OCI-M2 (cell line): ENCODE results near the gene CPEB3.
"Not testable (repeated sequence)": the region's sequence is repeated elsewhere in the genome, so short reads cannot be mapped to it uniquely, and the experiment has no call there.

Source experiments
- DNase-seq: peaks from one replicate; lab custom pipeline; 2025; ENCODE audit not compliant: unreplicated experiment; lab: John Stamatoyannopoulos, UW

CPEB3 gene

GRCh38 chr10:92216608-92217007 lies 74.3 kb downstream of the CPEB3 start:
- DNase-seq = not testable (repeated sequence)

DNA sequence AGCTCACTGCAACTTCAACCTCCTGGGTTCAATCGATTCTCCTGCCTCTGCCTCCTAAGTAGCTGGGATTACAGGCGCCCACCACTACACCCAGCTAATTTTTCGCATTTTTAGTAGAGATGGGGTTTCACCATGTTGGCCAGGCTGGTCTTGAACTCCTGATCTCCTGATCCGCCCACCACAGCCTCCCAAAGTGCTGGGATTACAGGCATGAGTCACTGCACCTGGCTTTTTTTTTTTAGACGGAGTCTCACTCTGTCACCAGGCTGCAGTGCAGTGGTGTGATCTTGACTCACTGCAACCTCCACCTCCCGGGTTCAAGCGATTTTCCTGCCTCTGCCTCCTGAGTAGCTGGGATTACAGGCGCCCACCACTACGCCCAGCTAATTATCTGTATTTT lies 75.7 kb downstream of the CPEB3 start:
- not testable (repeated sequence) for DNase-seq

- DNase-seq = no peak
Measured at GRCh38 chr10:92213049-92213448, 77.8 kb downstream of the CPEB3 start.

GRCh38 chr10:92208736-92209135 lies 82.1 kb downstream of the CPEB3 start:
- DNase-seq = no peak

- no peak for DNase-seq
Measured at GRCh38 chr10:92208157-92208720, 82.6 kb downstream of the CPEB3 start.

- DNase-seq = no peak
Measured at GRCh38 chr10:92207061-92207460, 83.8 kb downstream of the CPEB3 start.

DNA sequence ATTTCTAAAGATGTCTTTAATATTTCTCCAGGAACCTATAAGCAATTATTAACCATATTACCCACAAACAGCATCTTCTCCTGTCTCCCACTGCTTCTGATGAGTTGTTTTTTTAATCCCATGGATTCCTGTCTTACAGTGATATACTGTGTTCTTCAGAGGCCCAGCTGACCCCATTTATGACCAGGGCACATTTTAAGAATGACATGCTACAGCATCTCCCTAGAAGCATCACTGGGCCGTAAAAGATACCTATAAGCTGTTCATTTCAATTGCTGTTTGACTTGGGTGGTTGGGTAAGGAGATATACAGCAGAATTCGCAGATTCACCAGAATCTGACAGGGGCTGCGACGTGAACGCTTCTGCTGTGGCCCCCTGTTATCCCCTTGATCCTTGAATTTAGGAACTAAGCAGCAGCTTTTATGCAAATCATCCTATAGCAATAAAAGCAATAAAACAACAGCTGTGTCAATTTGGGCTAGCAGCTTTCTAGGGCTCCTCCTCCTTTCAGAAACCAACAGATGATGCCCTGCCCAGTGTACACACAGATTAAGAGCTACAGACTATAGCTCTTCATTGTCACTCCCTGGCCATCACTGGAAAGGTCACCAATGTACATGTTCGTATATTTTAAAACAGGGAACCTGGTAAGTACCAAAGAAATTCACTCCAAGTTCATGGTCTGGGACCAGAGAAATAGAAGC lies 86.8 kb downstream of the CPEB3 start:
- DNase-seq = no peak

DNA sequence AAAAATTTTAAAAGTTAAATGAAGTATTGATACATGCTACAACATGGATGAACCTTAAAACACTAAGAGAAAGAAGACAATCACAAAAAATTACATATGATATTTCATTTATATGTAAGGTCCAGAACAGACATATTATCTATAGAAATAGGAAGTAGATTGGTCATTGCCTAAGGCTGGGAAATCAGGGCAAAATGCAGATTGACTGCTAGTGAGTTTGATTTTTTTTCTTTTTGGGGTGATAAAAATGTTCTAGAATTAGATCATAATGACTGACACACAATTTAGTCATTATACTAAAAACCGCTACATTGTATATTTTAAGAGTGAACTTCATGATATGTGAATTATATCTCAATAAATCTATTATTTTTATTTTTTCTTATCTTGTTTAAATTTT lies 88.3 kb downstream of the CPEB3 start:
- DNase-seq = no peak

DNA sequence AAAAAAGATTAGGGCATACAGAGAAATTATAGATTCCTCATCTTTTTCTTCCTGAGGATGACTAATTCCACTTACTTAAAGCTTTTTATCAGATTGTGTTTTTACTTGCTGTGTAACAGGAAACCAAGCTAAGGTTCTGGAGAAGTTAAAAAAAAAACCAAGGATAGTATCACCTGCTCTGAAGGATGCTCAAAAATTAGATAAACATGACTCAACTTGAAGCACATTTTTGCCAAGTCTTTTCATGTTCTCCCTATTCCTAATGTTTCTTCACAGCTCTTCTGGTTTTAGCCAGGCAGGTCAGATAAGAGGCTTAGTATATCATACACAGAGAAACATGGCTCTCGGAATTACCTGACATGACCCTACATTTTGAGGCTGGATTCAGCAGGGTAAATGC lies 90.3 kb downstream of the CPEB3 start:
- no peak for DNase-seq

DNA sequence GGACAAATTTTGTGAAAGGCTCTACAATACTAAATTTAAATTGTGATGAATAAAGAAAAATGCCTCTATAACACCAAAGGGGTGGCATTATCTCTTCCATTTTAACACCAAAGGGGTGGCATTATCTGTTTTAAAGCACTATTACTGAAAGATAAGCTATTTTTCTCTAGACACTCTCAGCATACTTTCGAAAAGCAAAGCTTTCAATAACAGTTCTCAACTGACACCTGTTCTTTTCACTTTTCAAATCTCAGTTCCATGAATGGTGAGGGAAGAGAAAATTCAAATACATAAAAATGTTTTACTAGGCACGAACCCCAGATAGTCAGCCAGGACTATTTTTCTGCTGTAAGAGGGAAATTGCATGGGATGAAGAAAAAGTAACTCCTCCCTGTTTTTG lies 103.8 kb downstream of the CPEB3 start:
- DNase-seq = no peak

DNA sequence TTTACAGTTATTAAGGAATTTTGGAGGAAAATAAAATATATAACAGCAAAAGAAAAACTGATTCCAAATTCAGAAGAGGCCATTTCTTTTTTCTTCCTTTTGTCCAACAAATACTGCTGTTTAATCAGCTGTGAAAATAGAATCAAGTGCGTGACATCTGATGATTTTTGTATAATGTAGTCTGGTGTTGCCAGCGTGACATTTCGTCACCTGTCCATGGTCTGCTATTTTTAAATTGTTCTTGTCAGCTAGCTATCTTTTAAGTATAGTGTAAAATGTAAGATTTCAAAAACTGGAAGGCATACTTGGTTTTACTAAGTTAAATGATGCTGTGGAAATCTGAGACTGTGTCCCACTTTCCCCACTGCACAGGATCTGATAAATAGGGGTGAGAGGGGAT lies 105.9 kb downstream of the CPEB3 start:
- DNase-seq = no peak

- DNase-seq = no peak
Measured at GRCh38 chr10:92183199-92183598, 107.7 kb downstream of the CPEB3 start.

DNA sequence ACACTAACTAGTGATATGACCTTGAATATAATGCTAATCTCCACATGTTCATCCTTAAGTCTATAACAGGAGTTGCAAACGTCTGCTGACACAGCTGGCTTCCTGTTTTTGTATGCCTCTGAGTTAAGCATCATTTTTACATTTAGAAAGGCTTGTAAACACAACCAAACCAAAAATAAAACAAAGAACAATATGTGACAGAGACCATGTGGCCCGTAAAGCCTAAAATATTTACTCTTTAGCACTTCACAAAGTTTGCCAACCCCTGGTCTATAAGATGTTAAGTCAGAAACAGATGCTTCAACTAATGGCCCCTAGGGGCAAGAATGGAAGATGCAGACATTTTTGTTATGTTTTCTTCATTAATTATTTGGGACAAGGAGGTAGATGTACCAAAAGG lies 109.3 kb downstream of the CPEB3 start:
- no peak for DNase-seq

GRCh38 chr10:92180399-92180798 lies 110.5 kb downstream of the CPEB3 start:
- no peak for DNase-seq

DNA sequence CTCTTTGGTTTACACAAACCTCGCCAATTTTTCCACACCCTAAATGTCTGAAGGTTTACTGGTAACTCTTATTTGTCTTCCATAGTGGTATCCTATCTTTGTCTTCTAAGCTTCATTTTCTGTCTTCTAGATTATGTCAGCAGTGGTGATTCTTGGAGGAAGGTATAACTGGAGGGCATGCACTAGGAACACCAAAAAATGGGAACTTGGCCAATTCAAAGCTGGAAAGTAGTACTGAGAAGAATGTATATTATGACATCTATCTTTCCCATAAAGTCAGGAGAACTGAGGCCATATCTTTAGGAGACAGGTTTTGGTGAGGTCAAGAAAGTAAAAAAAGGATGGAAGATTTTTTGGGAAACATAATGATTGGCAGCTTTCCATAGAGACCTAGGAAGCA lies 113.3 kb downstream of the CPEB3 start:
- DNase-seq = no peak

- no peak for DNase-seq
Measured at GRCh38 chr10:92175164-92175563, 115.7 kb downstream of the CPEB3 start.

DNA sequence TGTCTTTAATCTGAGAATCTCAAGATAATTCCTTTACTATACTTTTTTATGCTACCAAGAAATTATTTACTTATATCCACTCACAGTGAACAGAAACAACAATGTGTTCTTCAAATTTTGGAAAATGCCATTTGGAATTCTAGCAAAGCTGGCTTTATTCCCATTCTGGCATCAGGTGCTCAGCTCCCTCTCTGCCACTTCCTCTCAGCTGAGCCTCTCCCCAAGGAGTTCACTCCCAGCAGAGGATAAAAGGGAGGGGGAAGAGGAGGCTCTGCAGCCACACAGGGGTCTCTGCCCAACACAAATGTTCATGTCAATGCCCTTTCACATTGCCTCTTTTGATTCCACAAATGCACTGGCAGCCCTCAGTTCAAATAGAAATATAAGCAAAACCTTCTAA lies 116.9 kb downstream of the CPEB3 start:
- DNase-seq = no peak

GRCh38 chr10:92164036-92164696 lies 126.7 kb downstream of the CPEB3 start:
- no peak for DNase-seq

- no peak for DNase-seq
Measured at GRCh38 chr10:92162541-92162940, 128.3 kb downstream of the CPEB3 start.

DNA sequence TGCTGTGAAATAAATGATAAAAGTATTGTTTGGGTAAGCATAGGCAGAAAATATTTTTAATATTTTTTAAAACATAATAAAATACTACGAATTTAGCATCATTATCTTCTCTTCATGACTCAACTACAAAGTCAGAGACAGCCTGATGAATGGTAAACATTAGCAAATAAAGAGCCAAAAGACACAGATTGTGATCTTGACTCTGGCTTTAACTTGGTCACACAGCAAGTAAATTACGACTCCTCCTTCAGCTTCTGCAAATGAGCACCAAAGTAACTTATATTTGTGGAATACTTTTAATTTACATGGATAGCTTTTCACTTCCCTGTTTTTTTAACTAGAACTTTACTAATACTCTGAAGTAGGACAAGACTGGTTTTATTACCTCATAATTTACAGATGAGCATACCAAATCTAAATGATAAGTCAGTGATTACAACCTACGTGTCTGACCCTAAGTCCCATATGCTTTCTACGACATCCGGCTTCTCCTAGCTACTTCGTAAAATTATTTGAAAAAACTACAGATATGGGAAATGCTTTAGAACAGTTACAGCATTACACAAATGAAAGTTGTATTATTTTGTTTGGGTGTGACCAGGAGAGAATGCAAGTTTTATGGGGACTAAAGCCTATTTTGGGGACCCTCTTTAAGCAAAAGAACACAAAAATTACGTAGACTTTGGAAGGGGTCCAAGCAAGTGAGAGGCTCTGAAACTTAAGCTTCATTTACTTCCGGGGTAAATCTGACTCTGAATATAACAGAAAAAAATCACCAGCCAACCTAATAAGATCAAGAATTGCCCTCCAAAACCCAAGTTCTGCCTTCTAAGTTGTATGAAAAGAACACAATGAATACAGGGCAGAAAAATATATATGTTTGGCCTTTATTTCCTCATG lies 133.8 kb downstream of the CPEB3 start:
- DNase-seq = no peak

GRCh38 chr10:92150823-92151222 lies 140.1 kb downstream of the CPEB3 start:
- no peak for DNase-seq

GRCh38 chr10:92149261-92149660 lies 141.6 kb downstream of the CPEB3 start:
- DNase-seq = no peak
